GM12874 (cell line): Measurements from ENCODE around the gene NBDY.

Experiments
- TF ChIP-seq, protein P1 (sequence below): IDR thresholded peaks from 2 replicates; pipeline ENCODE4 v1.5.1; 2011; ENCODE audit warnings: low read depth, mild to moderate bottlenecking, control low read depth, low read length, moderate library complexity; ENCODE audit not compliant: insufficient read depth

Gene NBDY

GRCh38 chrX:56729152-56729850 lies at the start of gene NBDY:
Gene NBDY (plus strand): TSS chrX:56729243. CDS start chrX:56729354, 111 bp downstream.
- TF ChIP-seq, protein P1, sequence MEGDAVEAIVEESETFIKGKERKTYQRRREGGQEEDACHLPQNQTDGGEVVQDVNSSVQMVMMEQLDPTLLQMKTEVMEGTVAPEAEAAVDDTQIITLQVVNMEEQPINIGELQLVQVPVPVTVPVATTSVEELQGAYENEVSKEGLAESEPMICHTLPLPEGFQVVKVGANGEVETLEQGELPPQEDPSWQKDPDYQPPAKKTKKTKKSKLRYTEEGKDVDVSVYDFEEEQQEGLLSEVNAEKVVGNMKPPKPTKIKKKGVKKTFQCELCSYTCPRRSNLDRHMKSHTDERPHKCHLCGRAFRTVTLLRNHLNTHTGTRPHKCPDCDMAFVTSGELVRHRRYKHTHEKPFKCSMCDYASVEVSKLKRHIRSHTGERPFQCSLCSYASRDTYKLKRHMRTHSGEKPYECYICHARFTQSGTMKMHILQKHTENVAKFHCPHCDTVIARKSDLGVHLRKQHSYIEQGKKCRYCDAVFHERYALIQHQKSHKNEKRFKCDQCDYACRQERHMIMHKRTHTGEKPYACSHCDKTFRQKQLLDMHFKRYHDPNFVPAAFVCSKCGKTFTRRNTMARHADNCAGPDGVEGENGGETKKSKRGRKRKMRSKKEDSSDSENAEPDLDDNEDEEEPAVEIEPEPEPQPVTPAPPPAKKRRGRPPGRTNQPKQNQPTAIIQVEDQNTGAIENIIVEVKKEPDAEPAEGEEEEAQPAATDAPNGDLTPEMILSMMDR, result no peak

DNA sequence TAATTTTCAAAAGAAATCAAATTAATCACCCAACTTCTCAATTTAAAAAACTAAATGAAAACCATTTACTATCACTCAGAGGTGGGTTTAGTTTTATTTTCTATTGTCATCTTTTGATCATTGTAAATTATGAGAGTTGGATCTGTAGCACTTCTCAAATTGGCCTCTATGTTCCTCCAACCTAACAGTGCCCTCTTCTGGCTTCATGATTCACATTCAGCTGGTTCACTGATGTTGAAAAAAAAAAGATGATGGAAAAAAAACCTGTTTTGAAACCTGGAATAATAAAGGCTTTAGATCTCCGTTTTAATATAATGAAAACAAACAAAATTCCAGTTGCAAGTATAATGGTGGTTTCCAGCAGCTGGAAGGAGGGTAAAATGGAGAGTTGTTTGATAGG lies 2.4 kb upstream of the NBDY start:
- TF ChIP-seq, protein P1, result peak; percentile 33; the same call in 1 of the 2 replicates

DNA sequence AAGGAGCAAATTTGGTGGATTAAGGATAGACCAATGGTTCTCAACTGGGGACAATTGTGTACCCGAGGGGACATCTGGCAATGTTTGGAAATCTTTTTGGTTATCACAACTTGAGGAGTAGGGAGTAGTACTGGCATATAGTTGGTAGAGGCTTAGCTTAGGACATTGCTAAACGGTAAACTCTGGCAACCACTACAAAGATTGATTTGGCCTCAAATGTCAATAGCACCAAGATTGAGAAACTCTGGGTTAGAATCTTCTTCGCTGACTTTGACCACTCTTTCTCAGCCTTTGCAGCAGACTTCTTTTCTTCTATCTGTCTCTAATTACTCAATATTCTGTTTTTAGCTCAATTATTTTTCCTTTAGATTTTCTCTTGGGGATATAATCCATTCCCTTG lies 1.5 kb upstream of the NBDY start:
- TF ChIP-seq, protein P1, result no peak

GRCh38 chrX:56728321-56728720 lies 722 bp upstream of the NBDY start:
- TF ChIP-seq, protein P1, result no peak

DNA sequence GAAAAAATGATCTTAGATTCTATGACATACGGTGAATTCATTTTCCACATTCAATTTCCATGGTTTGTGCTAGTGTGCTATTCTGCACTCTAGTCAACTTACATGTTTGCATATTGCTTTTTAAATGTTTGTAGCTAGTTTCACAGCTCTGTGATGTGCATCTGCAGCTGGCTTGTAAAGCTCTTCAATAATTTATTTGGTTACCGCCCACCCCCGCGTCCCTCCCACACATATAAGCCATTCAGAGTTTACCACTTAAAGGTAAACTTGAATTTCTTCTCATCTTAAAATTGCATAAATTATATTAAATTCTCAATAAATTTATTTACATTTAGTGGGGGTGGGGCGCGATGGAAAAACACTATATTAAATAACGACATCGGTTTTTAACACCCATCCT lies 291 bp upstream of the NBDY start:
- TF ChIP-seq, protein P1, result no peak

- TF ChIP-seq, protein P1, result peak; percentile 45; the same call in 1 of the 2 replicates
Observed at GRCh38 chrX:56733459-56734046, 4.5 kb downstream of the NBDY start.

GRCh38 chrX:56736219-56736618 lies 7.2 kb downstream of the NBDY start:
- TF ChIP-seq, protein P1, result no peak
